Pulmonary artery endothelial cell (primary cell): ENCODE measurements around the gene MAN1B1. TPM values are rescaled to one million over a fixed set of nuclear protein-coding genes. Genes with fewer than 3 reads are reported as not detected.
"Not testable (repeated sequence)": the region's sequence is repeated elsewhere in the genome, so short reads cannot be mapped to it uniquely, and the experiment has no call there.

Experiments used
- DNase-seq: peaks from one replicate; pipeline ENCODE4 v3.0.0-alpha.2; 2011; ENCODE audit warnings: low read depth, low spot score
- total RNA-seq: library from RNA; depleted of rRNA; stranded (reverse); fragments of >200 nt; gene quantifications from 2 replicates; pipeline ENCODE4 v1.2.3, GENCODE V29; 2014

Gene MAN1B1
- total RNA-seq, 1 donor from 2014 or later = 76.7 TPM

- DNase-seq = no peak
Observed at GRCh38 chr9:137110147-137110910, 23.5 kb downstream of the MAN1B1 start.

DNA sequence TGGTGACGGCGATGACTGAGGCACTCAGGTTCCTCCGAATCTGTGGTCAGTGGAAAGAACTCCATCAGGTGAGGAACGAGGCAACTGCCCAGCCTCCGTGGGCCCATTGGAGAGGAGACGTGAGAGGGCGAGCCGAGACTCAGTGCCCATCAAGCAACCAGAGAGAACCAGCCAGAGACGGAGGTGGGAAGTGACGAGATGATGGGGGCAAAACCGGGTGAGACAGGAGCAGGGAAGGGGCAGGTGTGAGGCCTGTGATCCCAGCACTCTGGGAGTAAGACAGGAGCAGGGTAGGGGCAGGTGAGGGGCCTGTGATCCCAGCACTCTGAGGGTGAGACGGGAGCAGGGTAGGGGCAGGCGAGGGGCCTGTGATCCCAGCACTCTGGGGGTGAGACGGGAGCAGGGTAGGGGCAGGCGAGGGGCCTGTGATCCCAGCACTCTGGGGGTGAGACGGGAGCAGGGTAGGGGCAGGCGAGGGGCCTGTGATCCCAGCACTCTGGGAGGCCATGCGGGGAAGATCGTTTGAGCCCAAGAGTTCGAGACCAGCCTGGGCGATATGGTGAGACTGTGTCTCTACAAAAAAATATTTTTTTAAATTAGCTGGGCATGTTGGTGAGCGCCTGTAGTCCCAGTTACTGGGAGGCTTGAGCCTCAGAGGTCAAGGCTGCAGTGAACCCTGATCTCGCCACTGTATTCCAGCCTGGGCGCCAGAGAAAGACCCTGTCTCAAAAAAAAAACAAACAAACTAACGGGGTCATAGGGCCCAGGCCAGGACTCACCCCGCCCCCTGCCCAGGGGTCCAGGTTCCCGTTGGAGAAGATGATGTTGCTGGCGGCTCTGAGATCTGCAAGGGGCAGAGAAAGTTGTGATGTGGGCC lies 24.4 kb downstream of the MAN1B1 start:
- DNase-seq = no peak

DNA sequence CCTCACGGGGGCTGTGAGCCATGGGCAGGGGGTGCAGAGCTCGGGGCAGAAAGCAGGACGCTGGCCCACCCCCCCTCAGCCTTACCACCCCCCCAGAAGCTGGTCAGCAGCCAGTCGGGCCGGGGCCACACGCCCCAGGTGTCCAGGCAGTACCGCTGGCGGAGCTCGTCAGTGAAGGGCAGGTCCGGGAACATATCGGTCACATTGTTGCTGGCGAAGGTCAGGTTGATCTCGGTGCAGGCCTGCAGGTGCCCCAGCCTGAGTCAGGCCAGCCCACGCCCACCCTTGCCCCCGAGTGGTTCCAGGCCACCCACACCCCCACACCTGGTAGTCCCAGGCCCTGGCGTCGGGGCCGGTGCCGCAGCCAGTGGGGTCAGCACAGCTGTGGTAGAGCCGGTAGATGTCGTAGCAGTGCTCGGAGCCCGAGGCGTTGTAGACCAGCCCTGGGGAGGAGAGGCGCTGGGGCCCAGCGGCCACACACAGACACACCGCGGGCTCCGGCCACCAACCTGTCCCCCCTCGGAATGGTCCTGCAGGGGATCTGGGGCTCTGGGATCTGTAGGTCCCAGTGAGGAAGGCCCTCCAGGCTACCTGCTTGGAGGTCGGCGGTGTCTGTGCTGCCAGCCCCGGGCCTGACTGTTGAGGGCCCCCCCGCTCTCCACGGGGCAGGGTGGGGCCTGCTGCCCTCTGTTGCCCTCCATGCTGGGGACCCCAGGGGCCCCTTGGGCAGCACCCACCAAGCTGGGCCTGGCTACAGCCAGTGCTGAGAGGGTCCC lies 25.2 kb downstream of the MAN1B1 start:
- DNase-seq = no peak

DNA sequence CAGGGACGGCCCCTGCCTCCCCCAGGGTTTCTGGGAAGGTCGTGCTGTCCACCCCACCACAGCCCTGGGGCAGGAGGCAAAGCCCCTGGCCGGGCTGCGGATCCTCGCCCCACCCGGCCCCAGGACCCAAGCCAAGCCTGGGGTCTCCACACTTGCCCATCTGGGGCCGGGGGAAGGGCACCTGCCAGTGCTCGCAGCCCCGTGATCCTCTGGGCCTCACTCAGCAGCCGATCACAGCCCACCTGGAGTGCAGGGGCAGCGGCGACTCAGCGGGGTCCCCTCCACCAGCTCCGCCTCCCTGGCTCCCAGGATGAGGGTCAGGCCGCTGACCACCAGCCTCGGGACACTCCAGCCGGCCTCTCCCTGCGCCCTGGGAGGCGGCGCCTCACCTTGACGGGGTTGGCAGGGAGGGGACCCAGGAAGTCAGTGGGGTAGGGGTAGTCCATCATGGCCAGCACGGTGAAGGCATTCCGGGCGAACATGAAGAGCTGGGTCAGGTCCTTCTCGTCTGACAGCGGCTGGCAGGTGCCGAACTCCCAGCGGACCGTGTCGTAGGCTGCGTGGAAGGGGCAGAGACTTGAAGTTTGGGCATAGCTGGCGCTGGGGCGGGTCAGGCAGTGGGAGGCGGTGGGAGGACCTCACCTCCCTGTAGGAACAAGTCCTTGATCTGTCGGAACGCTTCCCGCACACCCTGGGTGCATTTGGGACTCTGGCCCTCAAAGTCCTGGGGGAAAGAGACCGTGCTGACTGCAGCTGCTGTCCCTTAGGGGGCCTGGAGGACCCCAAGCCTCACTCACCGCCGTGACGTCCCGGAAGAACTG lies 26.0 kb downstream of the MAN1B1 start:
- DNase-seq = no peak

- DNase-seq = no peak
Observed at GRCh38 chr9:137113385-137114159, 26.8 kb downstream of the MAN1B1 start.

- no peak for DNase-seq
Observed at GRCh38 chr9:137114220-137114612, 27.4 kb downstream of the MAN1B1 start.

DNA sequence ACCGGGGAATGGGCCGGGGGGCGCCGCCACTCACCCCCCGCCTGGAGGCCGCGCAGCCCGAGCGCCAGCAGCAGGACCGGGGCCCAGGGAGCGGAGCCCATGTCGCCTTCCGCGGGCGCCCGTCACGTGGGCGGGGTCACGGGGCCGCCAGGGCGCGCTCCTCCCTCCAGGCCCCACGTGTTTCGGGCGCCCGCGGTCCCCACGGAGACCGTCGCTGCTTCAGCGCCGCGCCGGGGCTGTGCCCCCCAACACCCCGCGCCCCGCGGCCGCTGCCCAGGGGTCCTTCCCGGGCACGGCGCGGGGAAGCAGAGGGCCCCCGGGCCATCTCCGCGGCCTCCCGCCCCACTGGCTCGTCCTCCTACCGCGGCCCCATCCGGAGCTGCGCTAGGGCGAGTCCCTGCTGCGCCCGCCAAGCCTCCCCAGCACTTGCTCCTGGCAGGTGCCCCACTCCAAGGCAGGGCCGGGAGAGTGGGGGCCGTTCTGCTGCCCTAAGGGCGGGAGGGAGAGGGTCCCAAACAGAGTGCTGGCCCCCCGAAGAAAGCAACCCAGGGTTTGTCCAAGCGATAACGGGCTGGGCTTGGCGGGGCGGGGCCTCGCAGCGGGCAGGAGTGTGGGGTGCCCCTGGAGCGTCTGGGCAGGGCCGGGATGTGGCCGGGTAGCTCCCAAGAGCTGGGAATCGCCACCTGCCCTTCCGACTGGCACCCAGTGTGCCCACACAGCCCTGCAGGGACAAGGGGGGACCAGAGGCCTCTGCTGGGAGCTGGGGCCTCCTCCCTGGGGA lies 28.0 kb downstream of the MAN1B1 start, which contains the start of gene DPP7:
Gene DPP7 (minus strand): TSS at position 121 of the 781 bp plus-strand sequence. CDS start 20 bp downstream, at position 101.
- DNase-seq = no peak

- DNase-seq = no peak
Observed at GRCh38 chr9:137115394-137116026, 28.7 kb downstream of the MAN1B1 start.

DNA sequence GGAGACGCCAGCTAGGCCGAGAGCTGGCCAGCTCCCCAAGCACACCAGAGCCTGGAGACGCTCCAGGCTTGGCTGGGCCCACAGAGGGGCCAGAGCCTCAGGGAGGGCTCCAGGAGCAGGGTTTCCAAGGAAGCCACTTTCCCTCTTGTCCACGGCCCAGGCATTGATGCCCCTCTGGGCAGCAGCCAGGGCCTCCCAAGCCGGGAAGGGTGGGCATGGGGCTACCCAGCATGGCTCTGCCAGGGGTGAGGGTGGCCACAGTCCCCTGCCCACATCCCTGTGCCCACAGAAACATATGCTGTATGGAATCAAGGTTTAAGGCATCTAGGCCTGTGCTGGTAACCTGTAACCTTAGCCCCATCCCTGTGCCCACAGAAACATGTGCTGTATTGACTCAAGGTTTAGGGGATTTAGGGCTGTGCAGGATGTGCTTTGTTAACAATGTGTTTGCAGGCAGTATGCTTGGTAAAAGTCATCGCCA lies 29.3 kb downstream of the MAN1B1 start:
- DNase-seq = no peak

- DNase-seq = no peak
Observed at GRCh38 chr9:137116728-137117127, 29.9 kb downstream of the MAN1B1 start.

GRCh38 chr9:137117269-137117731 lies 30.5 kb downstream of the MAN1B1 start:
- DNase-seq = no peak

DNA sequence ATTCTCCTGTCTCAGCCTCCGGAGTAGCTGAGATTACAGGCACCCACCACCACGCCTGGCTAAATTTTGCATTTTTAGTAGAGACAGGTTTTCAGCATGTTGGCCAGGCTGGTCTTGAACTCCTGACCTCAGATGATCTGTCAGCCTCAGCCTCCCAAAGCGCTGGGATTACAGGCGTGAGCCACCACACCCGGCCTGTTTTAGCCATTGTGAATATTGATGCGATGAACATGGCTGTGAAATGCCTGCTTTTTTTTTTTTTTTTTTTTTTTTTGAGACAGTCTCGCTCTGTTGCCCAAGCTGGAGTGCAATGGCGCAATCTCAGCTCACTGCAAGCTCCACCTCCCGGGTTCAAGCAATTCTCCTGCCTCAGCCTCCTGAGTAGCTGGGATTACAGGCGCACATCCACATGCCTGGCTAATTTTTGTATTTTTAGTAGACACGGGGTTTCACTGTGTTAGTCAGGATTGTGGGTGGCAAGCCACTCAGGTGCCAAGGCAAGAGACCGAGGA lies 31.4 kb downstream of the MAN1B1 start:
- DNase-seq = not testable (repeated sequence)

GRCh38 chr9:137121927-137122795 lies 35.4 kb downstream of the MAN1B1 start:
- not testable (repeated sequence) for DNase-seq

DNA sequence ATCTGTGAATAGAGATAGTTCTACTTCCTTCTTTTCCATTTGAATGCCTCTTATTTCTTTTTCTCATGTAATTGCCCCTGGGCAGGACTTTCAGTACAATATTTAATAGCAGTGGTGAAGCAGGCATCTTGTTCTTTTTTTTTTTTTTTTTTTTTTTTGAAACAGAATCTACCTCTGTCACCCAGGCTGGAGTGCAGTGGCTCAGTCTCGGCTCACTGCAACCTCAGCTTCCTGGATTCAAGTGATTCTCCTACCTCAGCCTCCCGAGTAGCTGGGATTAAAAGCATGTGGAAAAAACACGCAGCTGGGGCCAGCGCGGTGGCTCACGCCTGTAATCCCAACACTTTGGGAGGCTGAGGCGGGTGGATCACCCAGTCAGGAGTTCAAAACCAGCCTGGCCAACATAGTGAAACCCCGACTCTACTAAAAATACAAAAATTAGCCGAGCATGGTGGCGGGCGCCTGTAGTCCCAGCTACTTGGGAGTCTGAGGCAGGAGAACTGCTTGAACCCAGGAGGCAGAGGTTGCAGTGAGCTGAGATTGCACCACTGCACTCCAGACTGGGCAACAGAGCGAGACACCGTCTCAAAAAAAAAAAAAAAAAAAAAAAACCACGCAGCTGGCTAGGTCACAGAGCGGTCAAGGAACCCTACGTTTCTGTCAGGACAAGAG lies 36.1 kb downstream of the MAN1B1 start:
- DNase-seq = not testable (repeated sequence)

- DNase-seq = no peak
Observed at GRCh38 chr9:137123468-137123837, 36.7 kb downstream of the MAN1B1 start.

GRCh38 chr9:137123952-137124462 lies 37.2 kb downstream of the MAN1B1 start:
- DNase-seq = not testable (repeated sequence)
